PC-9 (cell line): ENCODE results near the gene SSUH2. TPM values are rescaled to one million over a fixed set of nuclear protein-coding genes. Genes with fewer than 3 reads are reported as not detected.

Experiments
- BruUV-seq: library from RNA; stranded (reverse); fragments of 400-500 nt; replicated peaks from 2 replicates; lab custom pipeline; 2021; lab: Mats Ljungman, UMichigan
- CTCF ChIA-PET: fragments of 300-600 bp; sonication (Branson Sonifier 250); formaldehyde crosslinking; loops from one replicate; lab custom pipeline; 2022; ENCODE audit warnings: antibody characterized with exemption; lab: Charles Lee
- POLR2A ChIA-PET: fragments of 300-600 bp; sonication (Branson Sonifier 250); formaldehyde crosslinking; loops from one replicate; lab custom pipeline; 2022; ENCODE audit warnings: antibody characterized with exemption; ENCODE audit not compliant: unreplicated experiment; lab: Charles Lee
- DNase-seq, 2 experiments: peaks; one replicate each; pipeline versions ENCODE4 v3.0.0 to v3.0.0-alpha.2; 2015 to 2022; ENCODE audit warnings: mixed read lengths in 1 of 2
- H2AFZ ChIP-seq: fragments of 200-600 bp; sonication (generic); 2 replicates; pipeline ENCODE4 v1.8.1; 2017; ENCODE audit warnings: antibody characterized with exemption
- H3F3A ChIP-seq: fragments of 200-600 bp; sonication (generic); 2 replicates; pipeline ENCODE4 v1.8.1; 2017; ENCODE audit warnings: antibody characterized with exemption, mild to moderate bottlenecking, low read depth; ENCODE audit not compliant: insufficient read depth
- H3K27ac ChIP-seq: fragments of 200-600 bp; sonication (generic); 2 replicates; pipeline ENCODE4 v1.6.1; 2016; ENCODE audit warnings: mixed run types
- H3K27me3 ChIP-seq: fragments of 200-600 bp; sonication (generic); 2 replicates; pipeline ENCODE4 v1.6.1; 2016; ENCODE audit warnings: low read depth, mixed run types; ENCODE audit not compliant: insufficient read depth
- H3K36me3 ChIP-seq: fragments of 200-600 bp; sonication (generic); 2 replicates; pipeline ENCODE4 v1.6.1; 2016; ENCODE audit warnings: low read depth, mixed run types
- H3K4me1 ChIP-seq: fragments of 200-600 bp; sonication (generic); replicated peaks from 2 replicates; pipeline ENCODE4 v1.6.1; 2016; ENCODE audit warnings: mixed run types; ENCODE audit not compliant: insufficient read depth
- H3K4me2 ChIP-seq: fragments of 200-600 bp; sonication (generic); 2 replicates; pipeline ENCODE4 v1.6.1; 2017; ENCODE audit warnings: mixed run types
- H3K4me3 ChIP-seq: fragments of 200-600 bp; sonication (generic); 2 replicates; pipeline ENCODE4 v1.6.1; 2016; ENCODE audit warnings: mixed run types
- H3K79me2 ChIP-seq: fragments of 200-600 bp; sonication (generic); 2 replicates; pipeline ENCODE4 v1.6.1; 2017; ENCODE audit warnings: low read depth, mixed run types
- H3K9me2 ChIP-seq: fragments of 200-600 bp; sonication (generic); 2 replicates; pipeline ENCODE4 v1.8.1; 2017; ENCODE audit warnings: mild to moderate bottlenecking; ENCODE audit not compliant: insufficient read depth
- H3K9me3 ChIP-seq: fragments of 200-600 bp; sonication (generic); 2 replicates; pipeline ENCODE4 v1.8.1; 2016; ENCODE audit warnings: low read depth; ENCODE audit not compliant: insufficient read depth
- H4K20me1 ChIP-seq: fragments of 200-600 bp; sonication (generic); 2 replicates; pipeline ENCODE4 v1.8.1; 2017; ENCODE audit not compliant: insufficient read depth
- EZH2 ChIP-seq: fragments of 200-600 bp; sonication (generic); IDR thresholded peaks from 2 replicates; pipeline ENCODE4 v1.8.0; 2017; ENCODE audit warnings: antibody characterized with exemption, low read depth
- intact Hi-C: fragments of 100-400 bp; cut with micrococcal nuclease; formaldehyde crosslinking; loops from one replicate; pipeline ENCODE4 v1.10.0; 2022; ENCODE audit not compliant: unreplicated experiment
- total RNA-seq: library from RNA; stranded (reverse); gene quantifications from 2 replicates; pipeline ENCODE4 v1.2.3, GENCODE V29; 2021
- TF ChIP-seq, protein P1 (sequence below): fragments of 200-600 bp; sonication (generic); conservative IDR thresholded peaks from 2 replicates; pipeline ENCODE4 v1.6.1; 2017; ENCODE audit warnings: mixed run types, antibody characterized with exemption, mild to moderate bottlenecking, moderate library complexity

Gene SSUH2
- total RNA-seq, 1 experiment from 2014 or later: 1.6 TPM

DNA sequence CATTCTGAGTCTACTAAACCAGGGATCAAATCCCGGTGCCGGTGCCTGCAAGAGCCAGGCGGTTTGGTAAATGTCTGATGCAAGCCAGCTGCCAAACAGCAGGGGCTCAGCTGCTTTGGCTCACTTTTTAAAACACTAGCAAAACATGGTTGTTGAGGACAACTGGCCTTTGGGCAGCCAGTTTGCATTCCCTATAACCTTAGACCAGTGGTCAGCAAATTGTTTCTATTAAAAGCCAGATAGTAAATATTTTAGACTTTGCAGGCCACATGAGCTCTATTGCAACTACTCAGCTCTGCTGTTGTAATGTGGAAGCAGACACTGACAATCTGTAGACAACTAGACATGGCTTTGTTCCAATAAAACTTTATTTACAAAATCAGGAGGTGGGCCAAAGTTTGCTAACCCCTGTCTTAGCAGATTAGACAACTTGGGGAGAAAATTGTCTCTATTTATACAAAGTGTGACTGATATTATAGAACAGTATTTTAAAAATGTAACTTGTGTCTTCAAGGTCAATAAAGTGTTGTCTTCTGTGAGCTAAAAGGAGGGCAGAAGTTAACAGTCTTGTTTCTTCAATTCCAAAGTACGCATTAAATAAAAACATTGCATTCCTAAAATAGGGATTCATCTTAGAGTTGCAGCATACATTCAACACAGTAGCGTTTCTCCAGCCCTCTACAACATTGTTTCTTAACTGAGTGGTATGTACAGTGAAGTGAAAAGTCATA, 67.6 kb downstream of the SSUH2 start:
- ChIA-PET CTCF (no interaction called here), POLR2A (interaction anchor here (0.7 kb wide), 1 partner anchor 45 kb away, joined by 3 read pairs; no protein-coding TSS in a partner anchor)
- no peaks in the 10 kb centered on the region for H3K79me2 ChIP-seq
- no peak overlapping the region for H3K4me2 ChIP-seq
- TF ChIP-seq, protein P1, sequence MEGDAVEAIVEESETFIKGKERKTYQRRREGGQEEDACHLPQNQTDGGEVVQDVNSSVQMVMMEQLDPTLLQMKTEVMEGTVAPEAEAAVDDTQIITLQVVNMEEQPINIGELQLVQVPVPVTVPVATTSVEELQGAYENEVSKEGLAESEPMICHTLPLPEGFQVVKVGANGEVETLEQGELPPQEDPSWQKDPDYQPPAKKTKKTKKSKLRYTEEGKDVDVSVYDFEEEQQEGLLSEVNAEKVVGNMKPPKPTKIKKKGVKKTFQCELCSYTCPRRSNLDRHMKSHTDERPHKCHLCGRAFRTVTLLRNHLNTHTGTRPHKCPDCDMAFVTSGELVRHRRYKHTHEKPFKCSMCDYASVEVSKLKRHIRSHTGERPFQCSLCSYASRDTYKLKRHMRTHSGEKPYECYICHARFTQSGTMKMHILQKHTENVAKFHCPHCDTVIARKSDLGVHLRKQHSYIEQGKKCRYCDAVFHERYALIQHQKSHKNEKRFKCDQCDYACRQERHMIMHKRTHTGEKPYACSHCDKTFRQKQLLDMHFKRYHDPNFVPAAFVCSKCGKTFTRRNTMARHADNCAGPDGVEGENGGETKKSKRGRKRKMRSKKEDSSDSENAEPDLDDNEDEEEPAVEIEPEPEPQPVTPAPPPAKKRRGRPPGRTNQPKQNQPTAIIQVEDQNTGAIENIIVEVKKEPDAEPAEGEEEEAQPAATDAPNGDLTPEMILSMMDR: no peak
- no peak for TF ChIP-seq EZH2
- H2AFZ ChIP-seq: no peak overlapping the region
- DNase-seq: no peak
- H3K36me3 ChIP-seq: no peaks in the 10 kb centered on the region
- H3K4me3 ChIP-seq: no peak overlapping the region
- no peaks in the 10 kb centered on the region for H3K9me3 ChIP-seq
- H3F3A ChIP-seq: no peaks in the 10 kb centered on the region
- intact Hi-C loops: no loop called here
- no peak overlapping the region for H3K27ac ChIP-seq
- BruUV-seq: no TSS peak
- H3K27me3 ChIP-seq: no peaks in the 10 kb centered on the region
- no peaks in the 10 kb centered on the region for H4K20me1 ChIP-seq
- H3K4me1 ChIP-seq: peaks cover 28% of the 10 kb centered on the region
- no peaks in the 10 kb centered on the region for H3K9me2 ChIP-seq

DNA sequence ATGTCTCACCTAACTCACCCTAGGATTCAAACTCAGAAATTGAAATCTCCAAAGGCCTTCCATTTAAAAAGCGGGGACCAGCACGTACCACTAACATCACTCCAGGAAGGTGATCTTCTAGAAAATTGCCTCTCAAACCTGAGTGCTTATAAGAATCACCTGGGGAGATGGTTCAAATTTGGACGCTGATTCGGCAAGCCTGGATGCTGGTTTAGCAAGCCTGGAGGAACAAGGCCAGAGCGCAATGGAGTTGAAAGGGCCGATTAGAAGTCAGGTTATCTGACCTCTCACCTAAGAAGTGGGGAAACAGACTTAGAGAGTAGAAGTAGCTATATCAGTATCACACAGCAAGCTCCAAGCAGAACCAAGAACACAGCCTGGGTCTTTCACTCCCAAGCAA, 68.2 kb downstream of the SSUH2 start:
- Histone ChIP-seq H3K9me2 (no peaks in the 10 kb centered on the region), H3K4me1 (peaks cover 22% of the 10 kb centered on the region), H3K79me2 (no peaks in the 10 kb centered on the region), H3K4me3 (no peak overlapping the region), H3K27ac (no peak overlapping the region), H3F3A (no peaks in the 10 kb centered on the region), H3K9me3 (no peaks in the 10 kb centered on the region), H3K36me3 (no peaks in the 10 kb centered on the region), H2AFZ (no peak overlapping the region), H4K20me1 (no peaks in the 10 kb centered on the region), H3K4me2 (no peak overlapping the region), H3K27me3 (no peaks in the 10 kb centered on the region)
- intact Hi-C loops: no loop called here
- ChIA-PET CTCF (no interaction called here), POLR2A (interaction anchor here (0.7 kb wide), 1 partner anchor 45 kb away, joined by 3 read pairs; no protein-coding TSS in a partner anchor)
- DNase-seq: no peak
- TF ChIP-seq, protein P1: no peak
- no peak for TF ChIP-seq EZH2
- BruUV-seq: no TSS peak

DNA sequence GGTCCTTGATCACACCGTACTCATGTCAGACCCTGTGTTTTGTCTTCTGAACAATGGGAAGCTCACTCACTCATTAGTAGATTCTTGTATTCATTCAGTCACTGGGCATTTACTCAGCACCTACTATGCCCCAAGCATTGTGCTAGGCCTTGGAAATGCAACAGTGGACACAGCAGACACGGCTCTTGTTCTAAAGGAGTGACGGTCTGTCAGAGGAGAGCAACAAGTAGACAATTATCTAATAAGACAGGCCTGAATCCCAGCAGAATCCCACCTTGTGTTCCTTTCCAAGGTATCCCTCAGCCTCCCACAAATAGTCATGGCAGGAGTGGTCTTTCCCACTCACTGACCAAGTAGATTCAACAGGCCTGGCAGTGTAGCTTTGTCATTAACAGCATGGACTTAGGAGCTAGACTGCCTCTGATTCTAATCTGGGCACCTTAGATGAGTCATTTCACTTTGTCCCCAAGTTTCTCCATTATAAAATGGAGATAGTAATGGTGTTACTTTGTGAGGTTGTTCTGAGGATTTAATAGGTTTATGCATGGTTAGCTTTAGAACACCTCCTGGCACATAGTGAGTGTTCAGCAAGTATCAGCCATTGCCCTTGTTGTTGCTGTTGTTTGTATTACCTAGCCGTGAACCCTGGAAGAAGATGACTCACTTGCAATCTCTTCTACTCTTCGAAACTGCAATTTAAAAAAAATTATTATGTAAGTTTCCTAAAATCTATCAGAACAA, 69.1 kb downstream of the SSUH2 start:
- Histone ChIP-seq H3K4me2 (no peak overlapping the region), H3K4me3 (no peak overlapping the region), H3K4me1 (peaks cover 17% of the 10 kb centered on the region), H3K9me3 (no peaks in the 10 kb centered on the region), H3K36me3 (no peaks in the 10 kb centered on the region), H3F3A (no peaks in the 10 kb centered on the region), H4K20me1 (no peaks in the 10 kb centered on the region), H3K27me3 (no peaks in the 10 kb centered on the region), H3K27ac (no peak overlapping the region), H3K79me2 (no peaks in the 10 kb centered on the region), H3K9me2 (no peaks in the 10 kb centered on the region), H2AFZ (no peak overlapping the region)
- TF ChIP-seq EZH2: no peak
- TF ChIP-seq, protein P1: no peak
- intact Hi-C loops: no loop called here
- BruUV-seq: no TSS peak
- POLR2A ChIA-PET: no interaction called here
- peak in 1 of 2 experiments; percentile 73 for DNase-seq
- CTCF ChIA-PET: no interaction called here
